HEK293 (cell line): ENCODE data around the gene UROC1.
A peak's percentile ranks its signal among the peaks of the same experiment; 100 is the strongest.

Experiments used
- CTCF ChIA-PET: fragments of 350-600 bp; formaldehyde crosslinking; extraction: SDS; loops from one replicate; lab custom pipeline; 2021; ENCODE audit warnings: antibody characterized with exemption; lab: Yijun Ruan, JAX
- POLR2A ChIA-PET: fragments of 300-600 bp; formaldehyde crosslinking; extraction: SDS; loops from one replicate; lab custom pipeline; 2020; ENCODE audit warnings: antibody characterized with exemption, inconsistent platforms; lab: Yijun Ruan, JAX
- H3K27ac ChIP-seq: fragments of 200-500 bp; sonication (Bioruptor generic); 2 replicates; pipeline ENCODE4 v1.5.1; 2014; ENCODE audit warnings: low read depth, low read length, control low read depth, inconsistent platforms; ENCODE audit errors: extremely low read depth
- H3K36me3 ChIP-seq, 2 experiments: fragments of 200-500 bp in 1 of 2; sonication (Bioruptor generic) in 1 of 2; 1 replicate in 1 of 2; 2 replicates in 1 of 2; pipeline ENCODE4 v1.5.1; 2014 to 2017; ENCODE audit warnings: inconsistent platforms in 2 of 2, low read length in 2 of 2; ENCODE audit not compliant: control insufficient read depth in 2 of 2, insufficient read depth in 1 of 2
- H3K4me1 ChIP-seq: fragments of 200-500 bp; sonication (Bioruptor generic); 2 replicates; pipeline ENCODE4 v1.5.1; 2014; ENCODE audit warnings: mild to moderate bottlenecking, low read length, inconsistent platforms; ENCODE audit not compliant: control insufficient read depth, insufficient read depth
- H3K4me3 ChIP-seq: 2 replicates; pipeline ENCODE4 v1.5.1; 2011; ENCODE audit warnings: low read depth, mild to moderate bottlenecking, control low read depth, low read length, moderate library complexity
- H3K9me3 ChIP-seq: fragments of 200-500 bp; sonication (Bioruptor generic); 2 replicates; pipeline ENCODE4 v1.5.1; 2014; ENCODE audit warnings: low read depth, low read length, inconsistent platforms; ENCODE audit not compliant: control insufficient read depth, insufficient read depth
- EGR2 ChIP-seq: fragments of 450-650 bp; formaldehyde crosslinking; IDR thresholded peaks from 2 replicates; pipeline ENCODE4 v1.5.1; 2016; ENCODE audit warnings: low read depth, missing biosample characterization, missing genetic modification characterization
- PRDM1 ChIP-seq: fragments of 450-650 bp; formaldehyde crosslinking; IDR thresholded peaks from 2 replicates; pipeline ENCODE4; 2016; ENCODE audit warnings: missing biosample characterization, missing genetic modification characterization
- SCRT2 ChIP-seq: fragments of 450-650 bp; formaldehyde crosslinking; IDR thresholded peaks from 2 replicates; pipeline ENCODE4 v1.5.1; 2016; ENCODE audit warnings: missing biosample characterization, missing genetic modification characterization
- YY2 ChIP-seq: fragments of 450-650 bp; formaldehyde crosslinking; IDR thresholded peaks from 2 replicates; pipeline ENCODE4 v1.5.1; 2016; ENCODE audit warnings: missing biosample characterization, missing genetic modification characterization
- ZBTB11 ChIP-seq: fragments of 450-650 bp; formaldehyde crosslinking; conservative IDR thresholded peaks from 2 replicates; pipeline ENCODE4 v1.5.1; 2016; ENCODE audit warnings: low read depth, missing biosample characterization, missing genetic modification characterization
- ZBTB17 ChIP-seq: fragments of 450-650 bp; formaldehyde crosslinking; IDR thresholded peaks from 2 replicates; pipeline ENCODE4 v1.5.1; 2016; ENCODE audit warnings: missing biosample characterization, missing genetic modification characterization
- ZBTB20 ChIP-seq: fragments of 450-650 bp; formaldehyde crosslinking; IDR thresholded peaks from 2 replicates; pipeline ENCODE4 v1.5.1; 2016; ENCODE audit warnings: missing biosample characterization, missing genetic modification characterization
- ZEB2 ChIP-seq: fragments of 450-650 bp; formaldehyde crosslinking; IDR thresholded peaks from 2 replicates; pipeline ENCODE4 v1.5.1; 2016; ENCODE audit warnings: missing biosample characterization, missing genetic modification characterization
- ZFHX2 ChIP-seq: fragments of 450-650 bp; formaldehyde crosslinking; conservative IDR thresholded peaks from 2 replicates; pipeline ENCODE4 v1.5.1; 2016; ENCODE audit warnings: missing biosample characterization, missing genetic modification characterization
- ZFP37 ChIP-seq: fragments of 450-650 bp; formaldehyde crosslinking; IDR thresholded peaks from 2 replicates; pipeline ENCODE4 v1.5.1; 2016; ENCODE audit warnings: missing biosample characterization, missing genetic modification characterization
- ZNF138 ChIP-seq: fragments of 450-650 bp; formaldehyde crosslinking; IDR thresholded peaks from 2 replicates; pipeline ENCODE4 v1.5.1; 2016; ENCODE audit warnings: missing biosample characterization, missing genetic modification characterization, borderline replicate concordance
- ZNF19 ChIP-seq: fragments of 450-650 bp; formaldehyde crosslinking; IDR thresholded peaks from 2 replicates; pipeline ENCODE4; 2016; ENCODE audit warnings: missing biosample characterization, missing genetic modification characterization, low read depth
- ZNF202 ChIP-seq: fragments of 450-650 bp; formaldehyde crosslinking; IDR thresholded peaks from 2 replicates; pipeline ENCODE4 v1.5.1; 2016; ENCODE audit warnings: missing biosample characterization, missing genetic modification characterization, borderline replicate concordance
- ZNF26 ChIP-seq: fragments of 450-650 bp; formaldehyde crosslinking; IDR thresholded peaks from 2 replicates; pipeline ENCODE4 v1.5.1; 2016; ENCODE audit warnings: missing biosample characterization, missing genetic modification characterization
- ZNF292 ChIP-seq: fragments of 450-650 bp; formaldehyde crosslinking; IDR thresholded peaks from 2 replicates; pipeline ENCODE4 v1.5.1; 2016; ENCODE audit warnings: low read depth, missing biosample characterization, missing genetic modification characterization, borderline replicate concordance
- ZNF324 ChIP-seq: fragments of 450-650 bp; formaldehyde crosslinking; IDR thresholded peaks from 2 replicates; pipeline ENCODE4 v1.5.1; 2016; ENCODE audit warnings: missing biosample characterization, missing genetic modification characterization
- ZNF398 ChIP-seq: fragments of 450-650 bp; formaldehyde crosslinking; IDR thresholded peaks from 2 replicates; pipeline ENCODE4 v1.5.1; 2017; ENCODE audit warnings: missing biosample characterization, missing genetic modification characterization
- ZNF48 ChIP-seq: fragments of 450-650 bp; formaldehyde crosslinking; IDR thresholded peaks from 2 replicates; pipeline ENCODE4 v1.5.1; 2016; ENCODE audit warnings: missing biosample characterization, missing genetic modification characterization
- ZNF530 ChIP-seq: fragments of 450-650 bp; formaldehyde crosslinking; IDR thresholded peaks from 2 replicates; pipeline ENCODE4 v1.5.1; 2016; ENCODE audit warnings: low read depth, missing biosample characterization, missing genetic modification characterization
- ZNF548 ChIP-seq: fragments of 450-650 bp; formaldehyde crosslinking; IDR thresholded peaks from 2 replicates; pipeline ENCODE4 v1.5.1; 2016; ENCODE audit warnings: missing biosample characterization, missing genetic modification characterization
- ZNF639 ChIP-seq: fragments of 450-650 bp; formaldehyde crosslinking; IDR thresholded peaks from 2 replicates; pipeline ENCODE4 v1.5.1; 2016; ENCODE audit warnings: missing biosample characterization, missing genetic modification characterization
- ZNF701 ChIP-seq: fragments of 450-650 bp; formaldehyde crosslinking; IDR thresholded peaks from 2 replicates; pipeline ENCODE4 v1.5.1; 2016; ENCODE audit warnings: missing biosample characterization, missing genetic modification characterization
- ZNF837 ChIP-seq: fragments of 450-650 bp; formaldehyde crosslinking; IDR thresholded peaks from 2 replicates; pipeline ENCODE4 v1.5.1; 2016; ENCODE audit warnings: missing biosample characterization, missing genetic modification characterization

Gene UROC1

GRCh38 chr3:126525091-126525852 is 7.7 kb upstream of the UROC1 start:
- CTCF ChIA-PET, result interaction anchor here (0.6 to 0.7 kb wide), 2 partner anchors 14 to 849 kb away, joined by 3 read pairs; no protein-coding TSS in a partner anchor

GRCh38 chr3:126524429-126524988 is 6.9 kb upstream of the UROC1 start:
- peak overlapping the region; percentile 40 for H3K4me3 ChIP-seq
- no peaks in the 10 kb centered on the region for H3K9me3 ChIP-seq
- H3K27ac ChIP-seq, result no peak overlapping the region
- ChIA-PET POLR2A (no interaction called here), CTCF (interaction anchor here (0.7 kb wide), 1 partner anchor 850 kb away, joined by 3 read pairs; no protein-coding TSS in a partner anchor)
- no peaks in the 10 kb centered on the region for H3K36me3 ChIP-seq
- no peaks in the 10 kb centered on the region for H3K4me1 ChIP-seq
- TF ChIP-seq EGR2 (tag by site-specific recombination) (peak; percentile 35; the same call in 1 of the 2 replicates), ZNF138 (tag by site-specific recombination) (no peak), ZNF26 (no peak), ZNF701 (tag by site-specific recombination) (no peak), ZNF324 (tag by site-specific recombination) (no peak), PRDM1 (no peak), ZFHX2 (tag by site-specific recombination) (peak; percentile 23; the same call in 1 of the 2 replicates), YY2 (no peak), ZFP37 (tag by site-specific recombination) (no peak), SCRT2 (peak; percentile 74)

More at GRCh38 chr3:126525091-126525852, 7.7 kb upstream of the UROC1 start:
- Histone ChIP-seq H3K4me1 (no peaks in the 10 kb centered on the region), H3K9me3 (no peaks in the 10 kb centered on the region), H3K27ac (no peak overlapping the region), H3K4me3 (no peak overlapping the region), H3K36me3 (no peaks in the 10 kb centered on the region)
- TF ChIP-seq ZNF548 (tag by site-specific recombination) (no peak), ZBTB17 (tag by site-specific recombination) (no peak), ZNF530 (tag by site-specific recombination) (no peak), ZNF292 (tag by site-specific recombination) (no peak), ZNF48 (tag by site-specific recombination) (no peak), ZNF202 (tag by site-specific recombination) (no peak), SCRT2 (no peak), ZNF19 (tag by site-specific recombination) (no peak), ZNF398 (tag by site-specific recombination) (no peak), ZBTB20 (tag by site-specific recombination) (no peak), ZEB2 (tag by site-specific recombination) (no peak), ZNF639 (no peak), ZNF837 (tag by site-specific recombination) (no peak), ZBTB11 (tag by site-specific recombination) (no peak)
- POLR2A ChIA-PET, result no interaction called here
